Stimulated activated CD4-positive, alpha-beta T cell treated with anti-CD3 and anti-CD28 coated beads, Interleukin-1b, Interleukin-23, amount 100 ng/mL, for 48 hours (primary cell): ENCODE results near the gene CX3CL1.
"Not testable (repeated sequence)": the region's sequence is repeated elsewhere in the genome, so short reads cannot be mapped to it uniquely, and the experiment has no call there.

ENCODE experiments used
- DNase-seq: peaks from one replicate; pipeline ENCODE4 v3.0.0-alpha.2; 2020

CX3CL1 gene

GRCh38 chr16:57372372-57373116 is at the start of gene CX3CL1:
Gene CX3CL1 (plus strand): TSS chr16:57372490. CDS start chr16:57372569, 79 bp downstream.
- DNase-seq, result no peak

DNA sequence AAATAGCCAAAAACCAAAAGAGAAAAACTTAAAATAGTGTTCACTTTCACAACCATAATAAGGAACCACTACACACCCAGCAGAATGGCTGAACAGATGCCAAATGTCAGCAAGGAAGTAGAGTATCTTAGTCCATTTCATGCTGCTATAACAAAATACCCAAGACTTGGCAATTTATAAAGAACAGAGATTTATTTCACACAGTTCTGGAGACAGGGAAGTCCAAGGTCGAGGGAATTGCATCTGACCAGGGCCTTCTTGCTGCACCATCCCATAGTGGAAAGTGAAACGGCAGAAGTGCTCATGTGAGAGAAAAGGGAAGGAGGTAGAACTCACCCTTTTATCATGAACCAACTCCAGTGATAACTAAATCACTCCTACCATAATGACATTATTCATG is 47.5 kb upstream of the CX3CL1 start:
- DNase-seq, result no peak

- no peak for DNase-seq
Observed at GRCh38 chr16:57325458-57325857, 46.8 kb upstream of the CX3CL1 start.

DNA sequence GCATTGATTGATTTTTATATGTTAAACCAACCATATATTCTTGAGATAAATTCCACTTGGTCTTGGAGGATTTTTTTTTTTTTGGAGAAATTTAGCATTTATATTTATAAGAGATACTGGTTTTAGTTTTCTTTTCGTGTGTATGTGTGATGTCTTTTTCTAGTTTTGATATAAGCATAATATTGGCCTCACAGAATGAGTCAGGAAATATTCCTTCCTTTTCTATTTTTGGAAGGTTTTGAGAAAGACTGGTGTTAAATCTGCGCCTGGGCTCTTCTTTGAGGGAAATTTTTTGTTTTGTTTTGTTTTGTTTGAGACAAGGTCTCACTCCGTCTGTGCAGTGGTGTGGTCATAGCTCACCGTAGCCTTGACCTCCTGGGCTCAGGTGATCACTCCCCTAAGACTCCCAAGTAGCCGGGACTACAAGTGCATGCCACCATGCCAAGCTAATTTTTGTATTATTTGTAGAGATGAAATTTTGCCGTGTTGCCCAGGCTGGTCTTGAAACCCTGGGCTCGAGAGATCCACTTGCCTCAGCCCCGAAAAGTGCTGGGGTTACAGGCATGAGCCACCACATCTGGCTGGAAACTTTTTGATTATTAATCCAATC is 42.5 kb upstream of the CX3CL1 start:
- DNase-seq, result no peak

- DNase-seq, result no peak
Observed at GRCh38 chr16:57331355-57331754, 40.9 kb upstream of the CX3CL1 start.

DNA sequence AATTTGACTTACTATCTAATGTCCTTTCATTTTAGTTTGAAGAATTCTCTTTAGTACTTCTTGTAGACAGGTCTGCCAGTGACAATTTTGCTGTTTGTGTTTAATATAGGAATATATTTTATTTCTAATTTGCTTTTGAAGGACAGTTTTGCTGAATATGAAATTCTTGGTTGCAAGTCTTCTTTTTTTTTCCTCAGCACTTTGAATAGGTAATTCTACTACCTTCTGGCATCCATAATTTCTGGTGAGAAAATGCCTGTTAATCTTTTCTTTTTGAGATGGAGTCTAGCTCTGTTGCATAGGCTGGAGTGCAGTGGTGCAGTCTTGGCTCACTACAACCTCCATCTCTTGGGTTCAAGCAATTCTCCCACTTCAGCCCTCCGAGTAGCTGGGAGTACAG is 38.9 kb upstream of the CX3CL1 start:
- DNase-seq, result no peak

- no peak for DNase-seq
Observed at GRCh38 chr16:57335366-57335765, 36.9 kb upstream of the CX3CL1 start.

GRCh38 chr16:57341062-57341440 is 31.2 kb upstream of the CX3CL1 start:
- no peak for DNase-seq

- DNase-seq, result no peak
Observed at GRCh38 chr16:57341441-57342303, 30.6 kb upstream of the CX3CL1 start.

- not testable (repeated sequence) for DNase-seq
Observed at GRCh38 chr16:57342606-57343005, 29.7 kb upstream of the CX3CL1 start.

DNA sequence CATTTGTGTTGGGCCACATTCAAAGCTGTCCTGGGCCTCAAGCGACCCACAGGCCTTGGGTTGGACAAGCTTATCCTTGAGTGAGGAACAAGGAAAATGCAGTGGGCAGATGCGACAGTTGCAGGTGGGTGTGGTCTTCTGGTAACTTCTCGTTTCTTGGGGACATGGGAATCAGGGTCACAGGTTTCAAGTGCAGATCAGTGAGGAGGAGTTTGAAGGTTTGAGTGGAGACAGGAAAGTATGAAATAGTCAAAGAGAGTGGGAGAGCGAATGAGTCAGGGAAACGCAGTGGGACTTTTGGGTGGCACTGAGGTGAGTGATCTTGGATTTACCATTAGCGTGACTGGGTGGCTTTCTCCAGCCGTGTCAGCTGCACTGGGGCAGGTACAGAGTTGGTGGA is 29.1 kb upstream of the CX3CL1 start:
- DNase-seq, result no peak

- DNase-seq, result not testable (repeated sequence)
Observed at GRCh38 chr16:57344094-57344493, 28.2 kb upstream of the CX3CL1 start.

- DNase-seq, result no peak
Observed at GRCh38 chr16:57345021-57345420, 27.3 kb upstream of the CX3CL1 start.

GRCh38 chr16:57345666-57346204 is 26.6 kb upstream of the CX3CL1 start:
- DNase-seq, result no peak

GRCh38 chr16:57347858-57348257 is 24.4 kb upstream of the CX3CL1 start:
- DNase-seq, result no peak

- no peak for DNase-seq
Observed at GRCh38 chr16:57348327-57348726, 24.0 kb upstream of the CX3CL1 start.

DNA sequence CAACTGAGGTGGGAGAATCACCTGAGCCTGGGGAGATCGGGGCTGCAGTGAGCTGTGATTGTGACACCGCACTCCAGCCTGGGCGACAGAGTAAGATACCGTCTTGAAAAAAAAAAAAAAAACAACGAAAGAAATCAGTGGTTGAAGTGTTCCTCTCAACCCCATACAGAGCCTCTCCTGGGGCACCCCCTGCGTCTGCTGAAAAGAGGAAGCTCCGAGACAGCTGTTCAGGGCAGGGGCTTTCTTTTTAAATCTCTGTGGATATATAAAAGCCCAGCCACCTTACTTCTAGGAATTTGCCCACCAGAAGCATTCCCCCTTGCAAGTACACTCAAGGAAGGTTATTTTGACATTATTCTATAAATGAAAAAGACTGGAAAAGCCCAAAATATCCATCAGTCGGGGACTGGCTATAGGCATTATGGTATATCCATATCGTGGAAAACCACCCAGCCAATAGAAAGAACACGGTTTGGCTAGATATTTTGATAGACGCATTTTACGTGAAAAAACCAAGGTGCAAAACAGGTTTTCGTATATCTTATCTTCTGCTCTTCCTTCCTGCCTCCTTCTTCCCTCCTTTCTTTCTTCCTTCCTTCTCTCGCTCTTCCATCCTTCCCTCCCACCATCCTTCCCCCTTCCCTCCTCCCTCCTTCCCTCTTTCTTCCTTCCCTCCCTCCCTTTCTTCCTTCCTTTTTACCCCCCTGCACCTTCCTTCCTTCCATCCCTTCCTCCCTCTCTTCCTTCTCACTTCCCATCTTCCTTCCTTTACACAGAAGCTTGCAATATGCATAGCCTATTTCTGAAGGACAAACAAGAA is 22.9 kb upstream of the CX3CL1 start:
- peak; percentile 21 for DNase-seq

- DNase-seq, result no peak
Observed at GRCh38 chr16:57352636-57353047, 19.6 kb upstream of the CX3CL1 start.

GRCh38 chr16:57354311-57354710 is 18.0 kb upstream of the CX3CL1 start:
- no peak for DNase-seq

GRCh38 chr16:57355898-57356414 is 16.3 kb upstream of the CX3CL1 start:
- DNase-seq, result no peak

- DNase-seq, result no peak
Observed at GRCh38 chr16:57356547-57356946, 15.7 kb upstream of the CX3CL1 start.
